GM12873 (cell line): Measurements from ENCODE around the gene VDAC2.

ENCODE experiments used
- CTCF ChIP-seq: IDR thresholded peaks from 2 replicates; pipeline ENCODE4 v1.5.1; 2012; ENCODE audit warnings: low read depth, mild to moderate bottlenecking, moderate library complexity, low read length, control low read depth; ENCODE audit not compliant: insufficient read depth; ENCODE audit errors: missing control alignments

VDAC2 gene

GRCh38 chr10:75272896-75273295, 62.3 kb downstream of the VDAC2 start:
- no peak for TF ChIP-seq CTCF

- no peak for TF ChIP-seq CTCF
Measured at GRCh38 chr10:75276069-75276872, 65.7 kb downstream of the VDAC2 start.

- TF ChIP-seq CTCF = no peak
Measured at GRCh38 chr10:75280236-75280635, 69.6 kb downstream of the VDAC2 start.
